HG02759 (cell line): Measurements from ENCODE around the gene ZBTB7C.

ENCODE experiments used
- ATAC-seq: cut with Tn5 transposase; IDR thresholded peaks from one replicate; pipeline ENCODE4 v1.9.1; 2021; ENCODE audit warnings: mild to moderate bottlenecking, moderate library complexity; ENCODE audit not compliant: unreplicated experiment

Gene ZBTB7C

DNA sequence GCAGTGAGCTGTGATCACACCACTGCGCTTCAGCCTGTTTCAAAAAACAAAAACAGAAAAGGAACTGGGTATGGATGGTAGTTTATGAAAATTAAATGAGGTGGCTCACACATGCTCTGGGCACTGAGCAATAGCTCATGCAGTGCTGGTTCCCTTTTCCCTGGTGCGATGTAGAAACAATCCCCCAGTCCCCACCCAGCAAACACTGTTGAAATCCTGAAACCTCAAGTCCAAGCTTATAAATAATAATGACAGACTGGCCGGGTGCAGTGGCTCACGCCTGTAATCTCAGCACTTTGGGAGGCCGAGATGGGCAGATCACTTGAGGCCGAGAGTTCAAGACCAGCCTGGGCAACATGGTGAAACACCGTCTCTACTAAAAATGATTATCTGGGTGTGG lies 423.3 kb downstream of the ZBTB7C start:
- no peak for ATAC-seq

DNA sequence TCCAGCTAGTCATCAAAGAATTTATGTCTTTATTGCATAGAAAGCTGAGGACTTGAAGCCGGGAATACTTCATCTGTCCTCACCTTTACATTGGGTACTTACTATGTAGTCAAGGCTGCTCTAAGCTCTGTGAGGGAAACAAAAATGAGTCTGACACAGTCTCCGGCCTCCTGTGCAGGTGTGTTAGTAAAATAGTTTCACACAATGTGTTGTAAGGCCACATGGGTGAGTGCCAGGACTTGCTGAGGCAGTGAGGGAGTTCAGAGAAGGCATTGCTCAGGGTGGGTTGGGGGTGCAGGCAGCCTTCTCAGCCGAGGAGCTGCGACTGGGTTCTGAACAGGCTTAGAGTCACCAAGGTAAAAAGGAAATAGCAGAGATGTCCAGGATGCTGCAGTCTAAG lies 424.2 kb downstream of the ZBTB7C start:
- no peak for ATAC-seq

DNA sequence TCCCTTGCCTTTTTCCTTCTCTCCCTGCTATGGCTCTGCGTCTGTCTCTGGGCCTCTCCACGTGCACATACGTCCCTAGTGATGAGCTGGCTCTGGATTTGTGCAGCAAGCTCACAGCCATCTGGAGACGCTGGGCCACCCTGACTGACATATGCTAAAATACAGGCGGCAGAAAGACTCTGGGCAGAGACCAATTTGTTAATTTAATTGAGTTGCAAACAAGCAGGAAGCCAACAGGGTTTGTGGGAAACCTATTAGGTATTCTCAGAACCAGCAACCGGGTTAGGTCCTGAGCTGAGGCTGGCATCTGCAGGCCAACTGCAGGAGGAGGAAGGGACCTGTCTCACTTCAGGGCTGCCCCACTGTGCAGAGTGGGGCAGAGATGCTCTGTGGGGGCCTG lies 425.2 kb downstream of the ZBTB7C start:
- no peak for ATAC-seq

DNA sequence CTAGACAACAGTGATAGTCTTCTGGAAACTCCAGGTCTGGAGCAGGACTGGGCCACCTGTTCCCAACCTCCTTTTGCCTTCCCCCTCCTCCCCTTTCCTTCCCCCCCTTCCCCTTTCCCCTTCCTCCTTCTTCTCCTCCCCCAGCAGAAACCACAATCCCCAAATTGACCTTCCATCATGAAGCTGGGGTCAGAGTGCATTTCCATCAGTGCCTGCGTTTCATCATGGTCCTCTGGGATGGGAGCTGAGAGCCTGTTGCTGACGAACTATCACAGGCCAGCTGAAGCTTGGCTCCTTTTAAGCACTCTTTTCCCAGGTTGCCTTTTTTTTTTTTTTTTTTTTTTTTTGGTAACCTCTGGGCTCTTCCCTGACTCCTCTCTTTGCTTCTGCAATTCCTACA lies 426.1 kb downstream of the ZBTB7C start:
- no peak for ATAC-seq

DNA sequence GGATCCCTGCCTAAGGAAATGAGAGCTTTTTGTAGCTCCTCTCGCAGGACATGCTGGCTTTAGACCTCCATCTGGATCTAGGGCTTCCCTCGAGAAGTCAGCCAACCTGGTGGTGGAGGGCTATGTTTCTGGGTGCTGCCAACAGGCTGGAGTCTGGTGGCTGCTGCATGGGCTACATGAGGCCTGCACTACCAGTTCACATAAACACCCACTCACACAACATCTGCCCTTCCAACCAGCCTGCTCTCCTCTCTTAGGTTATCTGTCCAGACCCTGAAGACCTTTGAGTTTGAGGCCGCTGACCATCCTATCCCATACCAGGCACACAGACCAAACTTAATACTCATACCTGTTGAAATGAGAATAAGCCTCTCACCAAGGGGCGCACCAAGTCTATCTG lies 427.4 kb downstream of the ZBTB7C start:
- ATAC-seq: no peak

DNA sequence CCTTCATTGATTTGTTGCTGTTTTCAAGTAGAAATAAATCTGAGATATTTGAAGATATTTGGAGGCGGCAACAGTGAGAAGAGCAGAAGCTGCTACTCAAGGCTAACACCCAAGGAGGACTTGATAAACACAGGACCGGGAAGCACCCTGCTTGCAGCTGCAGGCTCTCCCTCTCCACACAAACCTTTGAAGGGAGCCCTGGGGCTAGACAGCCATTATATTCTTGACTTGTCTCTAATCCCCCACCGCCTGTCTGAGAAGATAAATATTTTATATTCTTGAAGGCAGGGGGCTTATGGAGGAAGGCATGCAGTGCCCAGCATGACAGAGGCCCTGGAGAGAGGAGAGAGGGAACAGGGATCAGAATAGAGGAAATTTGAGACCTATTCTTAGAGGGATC lies 427.9 kb downstream of the ZBTB7C start:
- no peak for ATAC-seq

DNA sequence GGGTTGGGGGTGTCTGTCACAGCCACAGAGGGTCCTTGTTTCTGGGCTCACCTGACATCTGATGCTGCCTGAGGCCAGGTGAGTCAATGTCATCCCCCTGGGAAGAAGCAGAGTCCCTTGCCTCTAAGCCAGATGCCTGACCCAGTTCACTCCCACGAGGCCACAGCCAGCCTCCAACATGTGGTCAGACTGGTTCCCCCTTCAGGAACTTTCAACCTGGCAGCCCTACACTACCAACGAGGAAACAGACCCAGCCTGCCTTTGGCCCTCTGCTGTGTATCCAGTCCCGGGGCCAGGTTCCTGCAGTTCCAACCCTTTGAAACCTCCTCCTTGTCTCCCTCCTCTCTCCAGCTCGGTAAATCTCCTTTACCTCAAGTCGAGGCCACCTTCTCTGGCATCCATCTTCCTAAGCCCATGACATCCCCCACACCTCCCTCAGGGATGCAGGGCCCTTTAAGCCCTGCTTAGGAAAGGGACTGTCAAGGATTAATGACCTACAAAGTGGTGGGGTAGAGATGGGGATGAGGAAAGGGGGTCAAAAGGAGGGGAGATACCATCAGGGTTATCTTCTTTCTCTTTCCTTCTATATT lies 429.5 kb downstream of the ZBTB7C start:
- no peak for ATAC-seq

DNA sequence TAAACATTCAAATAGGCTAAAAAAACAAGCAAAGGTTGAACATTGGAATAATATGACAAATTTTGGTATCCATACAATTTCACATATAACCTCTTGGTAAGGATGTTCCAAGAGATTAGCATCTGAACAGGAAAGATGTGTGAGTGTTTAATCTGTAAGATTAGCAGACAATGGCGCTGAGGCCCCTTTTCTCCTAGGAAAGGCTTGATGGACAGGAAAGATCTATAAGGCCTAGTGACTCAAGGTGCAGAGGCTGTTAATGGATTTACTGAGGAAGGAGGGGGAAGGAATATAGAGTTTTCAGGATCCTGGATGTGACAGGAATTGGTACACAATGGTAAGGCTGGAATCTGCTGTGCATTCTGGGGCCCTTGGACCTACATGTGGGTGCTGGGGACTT lies 430.6 kb downstream of the ZBTB7C start:
- no peak for ATAC-seq

DNA sequence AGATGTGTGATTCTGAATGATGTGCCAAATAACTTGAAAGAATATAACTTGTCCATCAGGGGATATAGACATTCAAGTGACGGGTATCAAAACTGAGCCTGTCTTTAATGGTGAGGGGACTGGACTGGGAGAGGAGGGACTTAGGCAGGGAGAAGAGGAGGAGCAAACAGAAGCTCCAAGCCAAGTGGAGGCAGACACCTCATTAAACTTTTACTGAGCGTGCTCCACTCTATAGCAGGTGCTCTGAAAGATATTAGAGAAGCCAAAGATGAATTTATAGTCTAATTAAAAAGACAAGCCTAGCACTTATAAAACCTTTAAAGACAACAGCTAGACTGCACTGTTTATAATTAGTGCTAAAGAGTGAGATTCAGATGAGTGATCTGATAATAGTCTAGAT lies 431.0 kb downstream of the ZBTB7C start:
- ATAC-seq: no peak
